Trophoblast cell (in vitro differentiated cells and primary cell): ENCODE results near the gene FCHSD2.

Experiments used
- DNase-seq, 2 donors: peaks; one replicate each; pipeline ENCODE4 v3.0.0-alpha.2; 2016
- H2AFZ ChIP-seq: 2 replicates; pipeline ENCODE4 v1.6.1; 2013; ENCODE audit warnings: low read length, moderate library complexity, mild to moderate bottlenecking; ENCODE audit not compliant: insufficient read depth, poor library complexity
- H2AK5ac ChIP-seq: 2 replicates; pipeline ENCODE4 v1.6.1; 2013; ENCODE audit warnings: mild to moderate bottlenecking, low read length
- H2BK120ac ChIP-seq: 2 replicates; pipeline ENCODE4 v1.6.1; 2013; ENCODE audit warnings: low read length, mild to moderate bottlenecking, moderate library complexity; ENCODE audit not compliant: insufficient read depth, poor library complexity
- H2BK12ac ChIP-seq: 2 replicates; pipeline ENCODE4 v1.6.1; 2013; ENCODE audit warnings: mild to moderate bottlenecking, low read length, moderate library complexity
- H2BK5ac ChIP-seq: 2 replicates; pipeline ENCODE4 v1.6.1; 2013; ENCODE audit warnings: low read length, low read depth, moderate library complexity, mild to moderate bottlenecking; ENCODE audit not compliant: poor library complexity
- H3K14ac ChIP-seq: 2 replicates; pipeline ENCODE4 v1.6.1; 2013; ENCODE audit warnings: mild to moderate bottlenecking, low read length
- H3K18ac ChIP-seq: 2 replicates; pipeline ENCODE4 v1.6.1; 2013; ENCODE audit warnings: mild to moderate bottlenecking, low read length
- H3K23ac ChIP-seq: 2 replicates; pipeline ENCODE4 v1.6.1; 2013; ENCODE audit warnings: low read length
- H3K27ac ChIP-seq: 2 replicates; pipeline ENCODE4 v1.5.1; 2013; ENCODE audit warnings: low read depth, mild to moderate bottlenecking, inconsistent platforms, low read length, moderate library complexity
- H3K27me3 ChIP-seq: 2 replicates; pipeline ENCODE4 v1.6.1; 2013; ENCODE audit warnings: inconsistent platforms, mild to moderate bottlenecking, low read length, moderate library complexity; ENCODE audit not compliant: insufficient read depth
- H3K36me3 ChIP-seq, 2 experiments: 1 replicate in 1 of 2; 2 replicates in 1 of 2; pipeline ENCODE4 v1.6.1; 2013; ENCODE audit warnings: low read length in 2 of 2, mild to moderate bottlenecking in 2 of 2, moderate library complexity in 1 of 2; ENCODE audit not compliant: insufficient read depth in 2 of 2, control insufficient read depth in 1 of 2
- H3K4ac ChIP-seq: 2 replicates; pipeline ENCODE4 v1.6.1; 2013; ENCODE audit warnings: low read depth, mild to moderate bottlenecking, low read length, moderate library complexity
- H3K4me1 ChIP-seq, 2 experiments: 1 replicate in 1 of 2; 2 replicates in 1 of 2; pipeline ENCODE4 v1.6.1; 2013; ENCODE audit warnings: low read length in 2 of 2, mild to moderate bottlenecking in 2 of 2, moderate library complexity in 1 of 2; ENCODE audit not compliant: insufficient read depth in 2 of 2, control insufficient read depth in 1 of 2
- H3K4me2 ChIP-seq: 2 replicates; pipeline ENCODE4 v1.6.1; 2013; ENCODE audit warnings: inconsistent platforms, mild to moderate bottlenecking, low read length, moderate library complexity
- H3K4me3 ChIP-seq: 2 replicates; pipeline ENCODE4 v1.5.1; 2013; ENCODE audit warnings: mild to moderate bottlenecking, low read depth, low read length, inconsistent platforms
- H3K79me1 ChIP-seq: one replicate; pipeline ENCODE4 v1.6.1; 2013; ENCODE audit warnings: low read length
- H3K79me2 ChIP-seq: 2 replicates; pipeline ENCODE4 v1.6.1; 2013; ENCODE audit warnings: low read length, mild to moderate bottlenecking; ENCODE audit not compliant: control insufficient read depth, insufficient read depth, poor library complexity
- H3K9ac ChIP-seq: 2 replicates; pipeline ENCODE4 v1.6.1; 2013; ENCODE audit warnings: mild to moderate bottlenecking, low read length
- H3K9me3 ChIP-seq: 2 replicates; pipeline ENCODE4 v1.6.1; 2013; ENCODE audit warnings: low read depth, mild to moderate bottlenecking, control low read depth, inconsistent platforms, low read length; ENCODE audit not compliant: insufficient read depth
- H4K12ac ChIP-seq: 2 replicates; pipeline ENCODE4 v1.6.1; 2013; ENCODE audit warnings: low read depth, mild to moderate bottlenecking, low read length, moderate library complexity
- H4K8ac ChIP-seq: 2 replicates; pipeline ENCODE4 v1.6.1; 2013; ENCODE audit warnings: low read depth, mild to moderate bottlenecking, low read length, moderate library complexity
- H4K91ac ChIP-seq: one replicate; pipeline ENCODE4 v1.6.1; 2013; ENCODE audit warnings: low read depth, mild to moderate bottlenecking, low read length, moderate library complexity
- WGBS: extraction: QIAGEN DNeasy Blood & Tissue Kit; methylation state at CpG from one replicate; pipeline ENCODE4 v1.1.7; 2013; ENCODE audit warnings: missing lambda C conversion rate; ENCODE audit not compliant: insufficient read length, insufficient coverage; ENCODE audit errors: extremely low coverage; 5-methylcytosine and 5-hydroxymethylcytosine counted together

The FCHSD2 gene

DNA sequence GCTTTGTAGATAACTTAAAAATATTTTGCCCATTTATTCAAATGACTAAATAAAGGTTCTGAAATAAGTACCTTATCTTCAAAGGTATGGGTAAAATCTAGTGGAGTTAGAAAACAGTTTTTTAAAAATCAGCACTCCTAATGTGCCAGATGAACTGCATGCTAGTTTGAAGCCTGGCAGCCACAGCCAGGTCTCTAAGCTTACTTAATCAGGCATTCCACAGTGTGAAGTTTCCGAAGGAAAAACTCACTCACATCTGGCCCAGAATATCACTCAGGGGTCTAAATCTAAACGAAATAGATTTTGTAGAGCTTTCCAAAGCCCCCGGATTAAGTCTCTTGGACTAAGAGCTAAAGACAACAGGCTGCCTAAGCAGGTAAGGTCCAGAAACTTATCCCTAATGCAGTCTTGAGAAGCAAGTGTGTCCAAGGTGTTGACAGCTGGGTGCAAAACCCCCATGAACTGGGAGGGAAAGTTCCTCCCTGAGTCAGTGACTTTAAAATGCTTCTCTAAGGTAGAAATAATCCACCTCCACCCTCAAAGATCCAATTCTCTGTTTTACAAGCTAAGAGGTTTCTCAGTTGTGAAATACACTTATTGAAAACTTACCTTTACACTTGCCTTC lies 157.6 kb downstream of the FCHSD2 start:
- Histone ChIP-seq H2AK5ac (no peak overlapping the region), H3K14ac (no peak overlapping the region), H3K79me1 (no peaks in the 10 kb centered on the region), H2BK12ac (no peak overlapping the region), H2BK5ac (no peak overlapping the region), H3K9ac (no peak overlapping the region), H4K91ac (no peak overlapping the region), H3K4me2 (no peak overlapping the region), H3K18ac (no peak overlapping the region), H2AFZ (no peak overlapping the region), H3K4me1 (no peaks in the 10 kb centered on the region), H3K4ac (no peak overlapping the region), H4K12ac (no peak overlapping the region), H3K23ac (no peak overlapping the region), H4K8ac (no peak overlapping the region), H3K79me2 (no peaks in the 10 kb centered on the region), H2BK120ac (no peak overlapping the region), H3K27ac (no peak overlapping the region), H3K4me3 (no peak overlapping the region), H3K36me3 (no peaks in the 10 kb centered on the region), H3K9me3 (no peaks in the 10 kb centered on the region), H3K27me3 (no peaks in the 10 kb centered on the region)
- DNase-seq = peak; percentile 18 to 49
- WGBS = no CpG with 5 or more reads among the region's 3 CpGs

DNA sequence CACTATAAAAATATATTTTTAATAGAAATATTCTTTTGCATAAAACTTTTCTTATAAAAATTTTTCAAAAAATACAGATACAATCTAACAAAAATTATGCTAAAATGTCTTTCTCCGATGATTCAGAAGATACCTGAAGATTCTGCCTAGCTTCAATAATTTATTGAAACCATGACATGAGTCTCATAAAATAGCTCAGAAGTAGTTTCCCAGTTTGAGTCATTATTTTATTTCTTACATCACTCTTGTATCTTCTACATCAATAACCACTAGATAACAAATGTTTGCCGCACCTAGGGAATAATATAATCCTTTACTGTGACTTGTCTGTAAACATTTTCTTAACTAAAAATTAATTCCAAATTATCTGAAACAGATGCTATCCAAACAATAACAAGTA lies 158.6 kb downstream of the FCHSD2 start:
- Histone ChIP-seq H3K79me1 (no peaks in the 10 kb centered on the region), H2BK12ac (no peak overlapping the region), H3K4me3 (no peak overlapping the region), H3K4me2 (no peak overlapping the region), H3K27ac (no peak overlapping the region), H3K79me2 (no peaks in the 10 kb centered on the region), H3K4me1 (no peaks in the 10 kb centered on the region), H3K18ac (no peak overlapping the region), H2AK5ac (no peak overlapping the region), H3K4ac (no peak overlapping the region), H3K9me3 (no peaks in the 10 kb centered on the region), H3K27me3 (no peaks in the 10 kb centered on the region), H4K8ac (no peak overlapping the region), H2AFZ (no peak overlapping the region), H4K12ac (no peak overlapping the region), H2BK5ac (no peak overlapping the region), H3K36me3 (no peaks in the 10 kb centered on the region), H3K14ac (no peak overlapping the region), H3K9ac (no peak overlapping the region), H2BK120ac (no peak overlapping the region), H4K91ac (no peak overlapping the region), H3K23ac (no peak overlapping the region)
- DNase-seq = no peak
- WGBS = no CpG with 5 or more reads among the region's 2 CpGs

DNA sequence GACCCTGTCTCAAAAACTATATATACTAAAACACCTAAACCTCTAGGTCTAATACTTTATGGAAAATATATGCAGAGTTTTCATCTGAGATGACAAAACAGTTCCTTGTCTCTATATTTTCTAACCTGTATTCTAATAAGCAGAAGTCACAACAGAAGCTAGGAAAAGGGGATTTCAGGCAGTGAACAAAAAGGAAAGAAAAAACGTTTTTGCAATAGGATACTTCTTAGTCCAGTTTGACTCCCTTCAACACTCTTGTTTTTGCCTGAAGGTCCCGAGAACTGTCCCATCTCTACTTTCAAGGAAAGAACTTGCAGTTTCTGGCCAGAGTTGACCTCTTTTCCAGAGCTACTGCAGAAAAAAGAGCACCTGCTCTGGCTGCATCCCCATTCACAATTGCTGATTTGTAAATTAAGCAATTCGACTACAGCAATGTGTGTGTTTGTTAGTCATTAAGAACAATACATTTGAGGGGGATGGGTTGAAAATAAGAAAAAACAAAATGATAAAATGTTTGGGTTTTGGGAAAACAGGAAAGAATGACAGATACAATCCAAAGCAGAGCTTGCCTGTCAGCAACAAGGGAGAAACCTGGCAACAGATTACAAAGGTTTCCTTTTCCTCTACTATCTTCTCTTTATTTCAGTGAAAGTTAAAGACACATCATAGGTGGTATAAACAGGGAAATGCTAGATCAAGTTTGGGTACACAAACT lies 160.0 kb downstream of the FCHSD2 start:
- Histone ChIP-seq H2BK12ac (no peak overlapping the region), H3K4me3 (no peak overlapping the region), H3K27me3 (no peaks in the 10 kb centered on the region), H3K4me2 (no peak overlapping the region), H3K36me3 (no peaks in the 10 kb centered on the region), H3K27ac (no peak overlapping the region), H2BK120ac (no peak overlapping the region), H3K4ac (no peak overlapping the region), H4K12ac (no peak overlapping the region), H2AFZ (no peak overlapping the region), H3K4me1 (no peaks in the 10 kb centered on the region), H4K8ac (no peak overlapping the region), H3K23ac (no peak overlapping the region), H4K91ac (no peak overlapping the region), H3K14ac (no peak overlapping the region), H3K79me1 (no peaks in the 10 kb centered on the region), H3K9me3 (no peaks in the 10 kb centered on the region), H3K79me2 (no peaks in the 10 kb centered on the region), H2AK5ac (no peak overlapping the region), H3K9ac (no peak overlapping the region), H3K18ac (no peak overlapping the region), H2BK5ac (no peak overlapping the region)
- DNase-seq = no peak
- no CpG with 5 or more reads among the region's 3 CpGs for WGBS

DNA sequence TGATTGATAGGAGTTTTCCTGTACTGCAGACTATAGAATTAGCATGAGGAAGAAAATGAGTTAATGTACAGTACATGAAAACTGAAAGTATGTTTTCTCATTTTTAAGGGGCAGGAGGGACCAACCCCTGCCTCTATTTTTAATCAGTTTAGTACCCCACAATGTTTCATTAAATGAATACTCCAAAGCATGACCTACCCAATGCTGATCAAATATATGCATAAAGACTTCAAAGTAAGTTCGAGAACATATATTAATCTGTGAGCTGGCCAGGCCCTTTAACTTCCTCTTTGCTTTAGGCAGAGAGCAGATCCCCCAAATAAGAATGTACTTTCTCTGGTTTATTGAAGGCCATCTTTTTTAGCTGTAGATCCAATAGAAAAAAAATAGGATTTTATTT lies 161.0 kb downstream of the FCHSD2 start:
- H3K9ac ChIP-seq = no peak overlapping the region
- no peak for DNase-seq
- no peak overlapping the region for H2BK12ac ChIP-seq
- no peak overlapping the region for H3K4me3 ChIP-seq
- H2BK120ac ChIP-seq = no peak overlapping the region
- no peak overlapping the region for H3K18ac ChIP-seq
- no peaks in the 10 kb centered on the region for H3K79me1 ChIP-seq
- WGBS = no CpG with 5 or more reads among the region's 1 CpG
- H2AK5ac ChIP-seq = no peak overlapping the region
- H2AFZ ChIP-seq = no peak overlapping the region
- no peak overlapping the region for H2BK5ac ChIP-seq
- H4K8ac ChIP-seq = no peak overlapping the region
- peaks cover 0 to 2% of the 10 kb centered on the region in 2 experiments for H3K36me3 ChIP-seq
- no peak overlapping the region for H4K12ac ChIP-seq
- H3K9me3 ChIP-seq = no peaks in the 10 kb centered on the region
- no peaks in the 10 kb centered on the region for H3K27me3 ChIP-seq
- H3K4ac ChIP-seq = no peak overlapping the region
- H3K23ac ChIP-seq = no peak overlapping the region
- no peak overlapping the region for H3K4me2 ChIP-seq
- no peak overlapping the region for H4K91ac ChIP-seq
- no peak overlapping the region for H3K14ac ChIP-seq
- H3K27ac ChIP-seq = no peak overlapping the region
- H3K79me2 ChIP-seq = no peaks in the 10 kb centered on the region
- H3K4me1 ChIP-seq = no peaks in the 10 kb centered on the region
